ENCODE measurements around the gene SRRM2. TPM values are rescaled to one million over a fixed set of nuclear protein-coding genes. Genes with fewer than 3 reads are reported as not detected.

SRRM2 gene
- total RNA-seq, 2 donors from 2014 or later: 843 to 876 TPM

GRCh38 chr16:2737238-2737605 lies 15.2 kb upstream of the SRRM2 start:
- Mint-ChIP-seq H3K4me1 (peaks cover 2% of the 10 kb centered on the region), H3K36me3 (ENCODE audit: low read depth) (no peaks in the 10 kb centered on the region), H3K9me3 (no peaks in the 10 kb centered on the region), H3K27ac (no peak overlapping the region), H3K27me3 (ENCODE audit: insufficient read depth) (no peaks in the 10 kb centered on the region), H3K4me3 (no peak overlapping the region)
- TF ChIP-seq CTCF (conservative IDR thresholded peaks at IDR 0.05): no peak
- WGBS, 2 experiments (ENCODE audit: insufficient coverage in 1 of 2, insufficient read length in 1 of 2): 80 to 100% methylated on average over 2 to 5 of the region's 5 CpGs
- Histone ChIP-seq H3K27ac (ENCODE audit: low read depth, low read length) (no peak overlapping the region), H3K4me3 (ENCODE audit: low read length) (no peak overlapping the region), H3K9ac (ENCODE audit: extremely low read depth, low read length, poor library complexity, severe bottlenecking) (no peak overlapping the region), H3K36me3 (ENCODE audit: control insufficient read depth, insufficient read depth, low read length) (no peaks in the 10 kb centered on the region), H3K27me3 (ENCODE audit: control insufficient read depth, insufficient read depth, low read length, poor library complexity, severe bottlenecking) (no peaks in the 10 kb centered on the region), H3K4me1 (ENCODE audit: control insufficient read depth, insufficient read depth, low read length) (no peaks in the 10 kb centered on the region), H3K9me3 (ENCODE audit: control insufficient read depth, low read length) (no peaks in the 10 kb centered on the region)
- no peak for DNase-seq

GRCh38 chr16:2737895-2738418 lies 14.5 kb upstream of the SRRM2 start:
- Histone ChIP-seq H3K9ac (ENCODE audit: extremely low read depth, low read length, poor library complexity, severe bottlenecking) (no peak overlapping the region), H3K27me3 (ENCODE audit: control insufficient read depth, insufficient read depth, low read length, poor library complexity, severe bottlenecking) (no peaks in the 10 kb centered on the region), H3K4me3 (ENCODE audit: low read length) (no peak overlapping the region), H3K9me3 (ENCODE audit: control insufficient read depth, low read length) (no peaks in the 10 kb centered on the region), H3K4me1 (ENCODE audit: control insufficient read depth, insufficient read depth, low read length) (no peaks in the 10 kb centered on the region), H3K36me3 (ENCODE audit: control insufficient read depth, insufficient read depth, low read length) (no peaks in the 10 kb centered on the region), H3K27ac (ENCODE audit: low read depth, low read length) (no peak overlapping the region)
- WGBS, 2 experiments (ENCODE audit: insufficient coverage in 1 of 2, insufficient read length in 1 of 2): 68 to 73% methylated on average over 4 to 7 of the region's 7 CpGs
- Mint-ChIP-seq H3K9me3 (no peaks in the 10 kb centered on the region), H3K4me3 (no peak overlapping the region), H3K27ac (no peak overlapping the region), H3K4me1 (peaks cover 2% of the 10 kb centered on the region), H3K27me3 (ENCODE audit: insufficient read depth) (no peaks in the 10 kb centered on the region), H3K36me3 (ENCODE audit: low read depth) (no peaks in the 10 kb centered on the region)
- no peak for DNase-seq
- TF ChIP-seq CTCF (conservative IDR thresholded peaks at IDR 0.05): no peak

- Histone ChIP-seq H3K9ac (ENCODE audit: extremely low read depth, low read length, poor library complexity, severe bottlenecking) (no peak overlapping the region), H3K27me3 (ENCODE audit: control insufficient read depth, insufficient read depth, low read length, poor library complexity, severe bottlenecking) (no peaks in the 10 kb centered on the region), H3K27ac (ENCODE audit: low read depth, low read length) (no peak overlapping the region), H3K4me3 (ENCODE audit: low read length) (no peak overlapping the region), H3K9me3 (ENCODE audit: control insufficient read depth, low read length) (no peaks in the 10 kb centered on the region), H3K36me3 (ENCODE audit: control insufficient read depth, insufficient read depth, low read length) (no peaks in the 10 kb centered on the region), H3K4me1 (ENCODE audit: control insufficient read depth, insufficient read depth, low read length) (no peaks in the 10 kb centered on the region)
- no peaks in the 10 kb centered on the region for H3K27me3 Mint-ChIP-seq (ENCODE audit: insufficient read depth)
- no peaks in the 10 kb centered on the region for H3K9me3 Mint-ChIP-seq
- no peak for TF ChIP-seq CTCF (conservative IDR thresholded peaks at IDR 0.05)
- no peak overlapping the region for H3K27ac Mint-ChIP-seq
- no peak overlapping the region for H3K4me3 Mint-ChIP-seq
- no peak for DNase-seq
- peaks cover 2% of the 10 kb centered on the region for H3K4me1 Mint-ChIP-seq
- WGBS, 2 experiments (ENCODE audit: insufficient coverage in 1 of 2, insufficient read length in 1 of 2): 87 to 92% methylated on average over 4 to 5 of the region's 5 CpGs
- no peaks in the 10 kb centered on the region for H3K36me3 Mint-ChIP-seq (ENCODE audit: low read depth)
Observed at GRCh38 chr16:2738615-2739014, 13.8 kb upstream of the SRRM2 start.

Data from endodermal cell (in vitro differentiated cells).